ENCODE data around the gene NFKBIA. TPM values are rescaled to one million over a fixed set of nuclear protein-coding genes. Genes with fewer than 3 reads are reported as not detected.

The NFKBIA gene
- total RNA-seq, 4 donors from 2014 or later: 387 to 416 (median 398) TPM

- 100% methylated on average over 1 of the region's 1 CpG for WGBS
- TF ChIP-seq EP300 (IDR thresholded peaks at IDR 0.05) (no peak), POLR2AphosphoS5 (IDR thresholded peaks at IDR 0.05) (no peak), CTCF (IDR thresholded peaks at IDR 0.05) (no peak), POLR2A (IDR thresholded peaks at IDR 0.05; ENCODE audit: low read depth) (no peak)
- H3K4me1 ChIP-seq: peaks cover 35 to 41% (median 39%) of the 10 kb centered on the region in 4 donors
- H3K9me3 ChIP-seq: no peaks in the 10 kb centered on the region
- H3K4me3 ChIP-seq: no peak overlapping the region
- DNase-seq (ENCODE audit: extremely low spot score): no peak
- intact Hi-C loops (cut with DNase I): no loop called here
- H3K36me3 ChIP-seq: no peaks in the 10 kb centered on the region
- H3K27ac ChIP-seq (replicated peaks in 1 of 4): no peak overlapping the region
- H3K27me3 ChIP-seq: no peaks in the 10 kb centered on the region
Observed at GRCh38 chr14:35409595-35409994, 5.0 kb upstream of the NFKBIA start.

- Histone ChIP-seq H3K4me3 (no peak overlapping the region), H3K27me3 (no peaks in the 10 kb centered on the region), H3K36me3 (peaks cover 6 to 7% (median 7%) of the 10 kb centered on the region in 4 donors), H3K9me3 (no peaks in the 10 kb centered on the region), H3K27ac (replicated peaks in 1 of 4) (peak overlapping the region in 1 of 4 donors; percentile 99), H3K4me1 (peaks cover 22 to 32% (median 29%) of the 10 kb centered on the region in 4 donors)
- TF ChIP-seq EP300 (IDR thresholded peaks at IDR 0.05): no peak
- no peak for TF ChIP-seq POLR2A (IDR thresholded peaks at IDR 0.05; ENCODE audit: low read depth)
- no peak for TF ChIP-seq CTCF (IDR thresholded peaks at IDR 0.05)
- no peak for TF ChIP-seq POLR2AphosphoS5 (IDR thresholded peaks at IDR 0.05)
- no peak for DNase-seq (ENCODE audit: extremely low spot score)
- WGBS: 93% methylated on average over 8 of the region's 8 CpGs
- intact Hi-C loops (cut with DNase I): no loop called here
Observed at GRCh38 chr14:35408026-35408425, 3.5 kb upstream of the NFKBIA start.

GRCh38 chr14:35407306-35407630 lies 2.7 kb upstream of the NFKBIA start:
- Histone ChIP-seq H3K4me1 (peaks cover 20 to 27% (median 23%) of the 10 kb centered on the region in 4 donors), H3K27ac (replicated peaks in 1 of 4) (peak overlapping the region in 2 of 4 donors; percentile 55 to 99), H3K27me3 (no peaks in the 10 kb centered on the region), H3K4me3 (no peak overlapping the region), H3K9me3 (no peaks in the 10 kb centered on the region), H3K36me3 (peaks cover 14% of the 10 kb centered on the region in 4 donors)
- WGBS: 62% methylated on average over 1 of the region's 1 CpG
- intact Hi-C loops (cut with DNase I): loop anchor here (2.0 kb wide), 2 partner anchors 114 to 192 kb away; partner anchors contain the start of gene PSMA6
- TF ChIP-seq POLR2A (IDR thresholded peaks at IDR 0.05; ENCODE audit: low read depth) (no peak), EP300 (IDR thresholded peaks at IDR 0.05) (no peak), CTCF (IDR thresholded peaks at IDR 0.05) (no peak), POLR2AphosphoS5 (IDR thresholded peaks at IDR 0.05) (no peak)
- DNase-seq (ENCODE audit: extremely low spot score): no peak

- intact Hi-C loops (cut with DNase I): loop anchor here (2.0 kb wide), 2 partner anchors 114 to 192 kb away; partner anchors contain the start of gene PSMA6
- Histone ChIP-seq H3K36me3 (peaks cover 19 to 20% (median 20%) of the 10 kb centered on the region in 4 donors), H3K4me3 (no peak overlapping the region), H3K27ac (replicated peaks in 1 of 4) (peak overlapping the region; percentile 99 to 100 (median 100)), H3K9me3 (no peaks in the 10 kb centered on the region), H3K4me1 (peaks cover 20 to 24% (median 23%) of the 10 kb centered on the region in 4 donors), H3K27me3 (no peaks in the 10 kb centered on the region)
- 19% methylated on average over 5 of the region's 5 CpGs for WGBS
- TF ChIP-seq POLR2AphosphoS5 (IDR thresholded peaks at IDR 0.05): peak in 1 of 2 donors; percentile 49
- TF ChIP-seq POLR2A (IDR thresholded peaks at IDR 0.05; ENCODE audit: low read depth): no peak
- TF ChIP-seq CTCF (IDR thresholded peaks at IDR 0.05): peak; percentile 88 to 90 (median 89)
- TF ChIP-seq EP300 (IDR thresholded peaks at IDR 0.05): no peak
- DNase-seq (ENCODE audit: extremely low spot score): no peak
Observed at GRCh38 chr14:35406506-35407305, 2.2 kb upstream of the NFKBIA start.
